ENCODE results near the gene CABCOCO1.

Gene CABCOCO1

DNA sequence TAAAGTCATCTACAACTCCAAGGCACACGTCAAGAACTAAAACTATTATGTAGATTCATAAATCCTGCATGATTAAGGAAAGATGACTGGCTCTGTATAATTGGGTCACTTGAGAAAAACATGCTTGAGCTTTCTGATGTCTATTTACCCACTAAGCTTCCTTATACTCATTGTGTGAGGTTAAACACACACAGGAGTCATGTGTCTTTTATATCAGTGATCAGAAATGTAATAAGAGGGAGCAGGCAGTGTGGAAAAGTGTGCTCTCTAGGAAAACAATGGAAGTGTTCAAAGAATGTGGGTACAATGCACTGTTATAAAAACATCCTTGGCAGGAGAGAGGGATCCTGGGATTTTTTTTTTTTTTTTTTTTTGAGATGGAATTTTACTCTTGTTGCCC lies 130.2 kb downstream of the CABCOCO1 start:
- no peak for TF ChIP-seq EP300 (IDR thresholded peaks at IDR 0.05; ENCODE audit: borderline replicate concordance)
- no peak for TF ChIP-seq TEAD4 (IDR thresholded peaks at IDR 0.05)
- TF ChIP-seq EGR1 (IDR thresholded peaks at IDR 0.05) = no peak
- TF ChIP-seq, protein P1, sequence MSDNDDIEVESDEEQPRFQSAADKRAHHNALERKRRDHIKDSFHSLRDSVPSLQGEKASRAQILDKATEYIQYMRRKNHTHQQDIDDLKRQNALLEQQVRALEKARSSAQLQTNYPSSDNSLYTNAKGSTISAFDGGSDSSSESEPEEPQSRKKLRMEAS (IDR thresholded peaks at IDR 0.05) = no peak
- TF ChIP-seq YY1 (IDR thresholded peaks at IDR 0.05; ENCODE audit: low read depth) = no peak
- TF ChIP-seq, protein P2, sequence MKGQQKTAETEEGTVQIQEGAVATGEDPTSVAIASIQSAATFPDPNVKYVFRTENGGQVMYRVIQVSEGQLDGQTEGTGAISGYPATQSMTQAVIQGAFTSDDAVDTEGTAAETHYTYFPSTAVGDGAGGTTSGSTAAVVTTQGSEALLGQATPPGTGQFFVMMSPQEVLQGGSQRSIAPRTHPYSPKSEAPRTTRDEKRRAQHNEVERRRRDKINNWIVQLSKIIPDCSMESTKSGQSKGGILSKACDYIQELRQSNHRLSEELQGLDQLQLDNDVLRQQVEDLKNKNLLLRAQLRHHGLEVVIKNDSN (IDR thresholded peaks at IDR 0.05) = no peak
- no peak for TF ChIP-seq TCF12 (IDR thresholded peaks at IDR 0.05; ENCODE audit: low read depth)
- TF ChIP-seq RAD21 (IDR thresholded peaks at IDR 0.05; ENCODE audit: low read depth) = no peak
- TF ChIP-seq, protein P3, sequence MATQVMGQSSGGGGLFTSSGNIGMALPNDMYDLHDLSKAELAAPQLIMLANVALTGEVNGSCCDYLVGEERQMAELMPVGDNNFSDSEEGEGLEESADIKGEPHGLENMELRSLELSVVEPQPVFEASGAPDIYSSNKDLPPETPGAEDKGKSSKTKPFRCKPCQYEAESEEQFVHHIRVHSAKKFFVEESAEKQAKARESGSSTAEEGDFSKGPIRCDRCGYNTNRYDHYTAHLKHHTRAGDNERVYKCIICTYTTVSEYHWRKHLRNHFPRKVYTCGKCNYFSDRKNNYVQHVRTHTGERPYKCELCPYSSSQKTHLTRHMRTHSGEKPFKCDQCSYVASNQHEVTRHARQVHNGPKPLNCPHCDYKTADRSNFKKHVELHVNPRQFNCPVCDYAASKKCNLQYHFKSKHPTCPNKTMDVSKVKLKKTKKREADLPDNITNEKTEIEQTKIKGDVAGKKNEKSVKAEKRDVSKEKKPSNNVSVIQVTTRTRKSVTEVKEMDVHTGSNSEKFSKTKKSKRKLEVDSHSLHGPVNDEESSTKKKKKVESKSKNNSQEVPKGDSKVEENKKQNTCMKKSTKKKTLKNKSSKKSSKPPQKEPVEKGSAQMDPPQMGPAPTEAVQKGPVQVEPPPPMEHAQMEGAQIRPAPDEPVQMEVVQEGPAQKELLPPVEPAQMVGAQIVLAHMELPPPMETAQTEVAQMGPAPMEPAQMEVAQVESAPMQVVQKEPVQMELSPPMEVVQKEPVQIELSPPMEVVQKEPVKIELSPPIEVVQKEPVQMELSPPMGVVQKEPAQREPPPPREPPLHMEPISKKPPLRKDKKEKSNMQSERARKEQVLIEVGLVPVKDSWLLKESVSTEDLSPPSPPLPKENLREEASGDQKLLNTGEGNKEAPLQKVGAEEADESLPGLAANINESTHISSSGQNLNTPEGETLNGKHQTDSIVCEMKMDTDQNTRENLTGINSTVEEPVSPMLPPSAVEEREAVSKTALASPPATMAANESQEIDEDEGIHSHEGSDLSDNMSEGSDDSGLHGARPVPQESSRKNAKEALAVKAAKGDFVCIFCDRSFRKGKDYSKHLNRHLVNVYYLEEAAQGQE (IDR thresholded peaks at IDR 0.05; ENCODE audit: low read depth) = no peak
- no peak for TF ChIP-seq NFIC (IDR thresholded peaks at IDR 0.05)
- no peak for TF ChIP-seq FOXM1 (IDR thresholded peaks at IDR 0.05; ENCODE audit: borderline replicate concordance, low read depth)

DNA sequence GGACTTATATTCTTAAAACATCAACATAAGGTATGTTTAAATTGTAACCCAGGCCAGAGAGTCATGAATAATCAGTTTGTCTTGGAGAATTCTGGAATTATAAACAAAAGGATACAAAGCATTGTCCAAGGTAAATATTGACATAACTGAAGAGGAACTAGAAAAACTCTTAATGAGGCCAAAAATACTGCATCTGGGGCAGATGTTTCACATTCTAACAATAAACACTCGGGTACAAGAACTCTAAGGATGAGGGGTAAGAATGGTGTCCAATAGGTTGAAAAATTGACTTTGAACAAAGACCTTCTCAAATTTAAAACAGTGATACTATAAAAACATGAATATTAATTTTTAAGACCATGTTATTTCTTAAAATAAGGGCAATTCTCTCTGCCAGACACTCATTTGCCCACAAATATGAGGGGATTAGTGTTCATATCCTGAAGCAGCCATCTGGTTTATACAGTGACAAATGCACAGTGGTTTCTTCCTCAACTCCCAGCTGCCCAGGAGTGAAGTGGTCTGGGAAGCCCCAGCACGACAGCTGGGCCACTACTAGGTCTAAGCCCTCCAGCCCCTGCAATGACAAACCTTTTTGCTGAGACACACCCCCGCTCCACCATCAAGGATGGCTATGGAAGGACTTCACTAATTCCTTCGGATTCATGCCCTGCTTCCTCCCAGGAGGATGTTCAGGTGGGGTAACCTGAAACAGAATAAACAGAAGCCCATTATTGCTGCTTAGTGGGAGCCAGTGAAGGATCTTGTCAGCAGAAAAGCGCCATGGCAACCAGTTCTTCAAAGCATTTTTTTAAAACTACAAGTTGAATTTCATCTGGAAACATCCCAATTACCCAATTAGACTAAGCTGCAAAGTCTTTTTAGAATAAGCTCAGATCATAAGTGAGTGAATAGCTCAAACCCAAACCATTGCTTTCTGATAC lies 131.3 kb downstream of the CABCOCO1 start:
- TF ChIP-seq TEAD4 (IDR thresholded peaks at IDR 0.05) (no peak), TCF12 (IDR thresholded peaks at IDR 0.05; ENCODE audit: low read depth) (no peak), RAD21 (IDR thresholded peaks at IDR 0.05; ENCODE audit: low read depth) (no peak), ZBTB7A (IDR thresholded peaks at IDR 0.05; ENCODE audit: low read depth) (no peak), TAF1 (IDR thresholded peaks at IDR 0.05; ENCODE audit: low read depth) (no peak), FOXM1 (IDR thresholded peaks at IDR 0.05; ENCODE audit: borderline replicate concordance, low read depth) (no peak)
- TF ChIP-seq, protein P2 (IDR thresholded peaks at IDR 0.05) = no peak
- TF ChIP-seq, protein P1 (IDR thresholded peaks at IDR 0.05) = no peak

DNA sequence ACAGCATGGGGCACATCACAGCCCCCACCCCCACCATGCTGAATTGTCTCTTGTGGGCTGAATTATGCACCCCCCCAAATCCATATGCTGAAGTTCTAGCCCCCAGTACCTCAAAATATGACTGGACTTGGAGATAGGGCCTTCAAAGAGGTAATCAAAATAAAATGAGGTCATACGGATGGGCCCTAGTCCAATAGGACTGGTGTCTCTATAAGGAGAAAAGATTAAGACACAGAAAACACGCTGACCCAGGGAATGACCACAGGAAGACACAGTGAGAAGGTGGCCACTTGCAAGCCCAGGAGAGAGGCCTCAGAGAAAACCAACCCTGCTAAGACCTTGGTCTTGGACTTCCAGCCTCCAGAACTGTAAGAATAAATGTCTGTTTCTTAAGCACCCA lies 132.4 kb downstream of the CABCOCO1 start:
- TF ChIP-seq, protein P3 (IDR thresholded peaks at IDR 0.05; ENCODE audit: low read depth) = no peak
- TF ChIP-seq EGR1 (IDR thresholded peaks at IDR 0.05) = no peak
- TF ChIP-seq YY1 (IDR thresholded peaks at IDR 0.05; ENCODE audit: low read depth) = no peak
- TF ChIP-seq, protein P1 (IDR thresholded peaks at IDR 0.05) = no peak
- TF ChIP-seq ZBTB7A (IDR thresholded peaks at IDR 0.05; ENCODE audit: low read depth) = no peak
- TF ChIP-seq TEAD4 (IDR thresholded peaks at IDR 0.05) = no peak

DNA sequence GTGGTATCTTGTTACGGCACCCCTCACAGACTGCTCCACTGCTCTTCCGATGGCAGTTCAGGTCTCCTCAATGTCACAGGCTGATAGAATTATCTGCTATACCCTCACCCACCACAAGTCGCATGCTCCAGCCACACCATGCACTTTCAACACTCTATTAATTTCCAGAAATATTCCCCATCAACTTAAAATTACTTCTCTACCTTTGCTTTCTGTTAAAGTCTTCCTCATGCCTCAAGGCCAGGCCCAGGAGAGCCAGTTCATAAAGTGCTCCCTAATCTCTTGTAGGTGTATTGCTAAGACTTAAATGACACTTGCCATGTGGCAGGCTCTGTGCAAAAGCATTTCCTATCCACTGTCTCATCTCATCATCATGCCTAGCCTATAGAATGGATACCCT lies 132.8 kb downstream of the CABCOCO1 start:
- TF ChIP-seq RAD21 (IDR thresholded peaks at IDR 0.05; ENCODE audit: low read depth) = no peak
- TF ChIP-seq CREB1 (IDR thresholded peaks at IDR 0.05; ENCODE audit: low read depth) = no peak
- TF ChIP-seq, protein P1 (IDR thresholded peaks at IDR 0.05) = no peak
- no peak for TF ChIP-seq ZBTB7A (IDR thresholded peaks at IDR 0.05; ENCODE audit: low read depth)
- no peak for TF ChIP-seq CEBPB (IDR thresholded peaks at IDR 0.05)
- no peak for TF ChIP-seq TEAD4 (IDR thresholded peaks at IDR 0.05)
- no peak for TF ChIP-seq YY1 (IDR thresholded peaks at IDR 0.05; ENCODE audit: low read depth)
- TF ChIP-seq, protein P2 (IDR thresholded peaks at IDR 0.05) = no peak
- no peak for TF ChIP-seq TCF12 (IDR thresholded peaks at IDR 0.05; ENCODE audit: low read depth)
- TF ChIP-seq NFIC (IDR thresholded peaks at IDR 0.05) = no peak
- TF ChIP-seq, protein P3 (IDR thresholded peaks at IDR 0.05; ENCODE audit: low read depth) = no peak
- no peak for TF ChIP-seq TAF1 (IDR thresholded peaks at IDR 0.05; ENCODE audit: low read depth)
- no peak for TF ChIP-seq EGR1 (IDR thresholded peaks at IDR 0.05)
- no peak for TF ChIP-seq EP300 (IDR thresholded peaks at IDR 0.05; ENCODE audit: borderline replicate concordance)
